ENCODE data around the gene TCF12.
"Not testable (repeated sequence)": the region's sequence is repeated elsewhere in the genome, so short reads cannot be mapped to it uniquely, and the experiment has no call there.

TCF12 gene

GRCh38 chr15:56980473-56980872, 62.0 kb downstream of the TCF12 start:
- no peak for DNase-seq

GRCh38 chr15:56981160-56981559, 62.7 kb downstream of the TCF12 start:
- no peak for DNase-seq

GRCh38 chr15:56982987-56983386, 64.5 kb downstream of the TCF12 start:
- no peak for DNase-seq

GRCh38 chr15:56984681-56985481, 66.4 kb downstream of the TCF12 start:
- no peak for DNase-seq

GRCh38 chr15:56985856-56986255, 67.4 kb downstream of the TCF12 start:
- no peak for DNase-seq

- no peak for DNase-seq
These were observed 68.8 kb downstream of the TCF12 start for GRCh38 chr15:56987286-56987685.

- no peak for DNase-seq
These were observed 69.8 kb downstream of the TCF12 start for GRCh38 chr15:56988219-56988618.

GRCh38 chr15:56989411-56989924, 71.0 kb downstream of the TCF12 start:
- peak; percentile 5 for DNase-seq

- no peak for DNase-seq
These were observed 72.6 kb downstream of the TCF12 start for GRCh38 chr15:56991017-56991416.

- DNase-seq, result no peak
These were observed 74.3 kb downstream of the TCF12 start for GRCh38 chr15:56992725-56993124.

- DNase-seq, result no peak
These were observed 75.8 kb downstream of the TCF12 start for GRCh38 chr15:56994280-56994679.

- no peak for DNase-seq
These were observed 77.6 kb downstream of the TCF12 start for GRCh38 chr15:56996093-56996492.

GRCh38 chr15:56996746-56997470, 78.5 kb downstream of the TCF12 start:
- no peak for DNase-seq

GRCh38 chr15:57003418-57003817, 85.0 kb downstream of the TCF12 start:
- DNase-seq, result no peak

- no peak for DNase-seq
These were observed 86.8 kb downstream of the TCF12 start for GRCh38 chr15:57005244-57005643.

- not testable (repeated sequence) for DNase-seq
These were observed 89.4 kb downstream of the TCF12 start for GRCh38 chr15:57007797-57008196.

- no peak for DNase-seq
These were observed 92.3 kb downstream of the TCF12 start for GRCh38 chr15:57010724-57011123.

GRCh38 chr15:57012556-57012955, 94.1 kb downstream of the TCF12 start:
- DNase-seq, result no peak

- DNase-seq, result not testable (repeated sequence)
These were observed 96.5 kb downstream of the TCF12 start for GRCh38 chr15:57014896-57015295.

GRCh38 chr15:57015360-57015759, 96.9 kb downstream of the TCF12 start:
- no peak for DNase-seq

GRCh38 chr15:57015897-57016296, 97.5 kb downstream of the TCF12 start:
- DNase-seq, result no peak

GRCh38 chr15:57017024-57017423, 98.6 kb downstream of the TCF12 start:
- DNase-seq, result no peak

- DNase-seq, result no peak
These were observed 99.7 kb downstream of the TCF12 start for GRCh38 chr15:57018151-57018550.

- DNase-seq, result no peak
These were observed 101.2 kb downstream of the TCF12 start for GRCh38 chr15:57019496-57020160.
